C4-2B (cell line): ENCODE data around the gene DPEP3.

Experiments used
- ZFX ChIP-seq: fragments of 450-650 bp; IDR thresholded peaks from 2 replicates; pipeline ENCODE4 v1.6.1; 2017
- TF ChIP-seq, protein P1 (sequence below): fragments of 450-650 bp; conservative IDR thresholded peaks from 2 replicates; pipeline ENCODE4 v1.5.1; 2017; ENCODE audit warnings: mild to moderate bottlenecking

DNA sequence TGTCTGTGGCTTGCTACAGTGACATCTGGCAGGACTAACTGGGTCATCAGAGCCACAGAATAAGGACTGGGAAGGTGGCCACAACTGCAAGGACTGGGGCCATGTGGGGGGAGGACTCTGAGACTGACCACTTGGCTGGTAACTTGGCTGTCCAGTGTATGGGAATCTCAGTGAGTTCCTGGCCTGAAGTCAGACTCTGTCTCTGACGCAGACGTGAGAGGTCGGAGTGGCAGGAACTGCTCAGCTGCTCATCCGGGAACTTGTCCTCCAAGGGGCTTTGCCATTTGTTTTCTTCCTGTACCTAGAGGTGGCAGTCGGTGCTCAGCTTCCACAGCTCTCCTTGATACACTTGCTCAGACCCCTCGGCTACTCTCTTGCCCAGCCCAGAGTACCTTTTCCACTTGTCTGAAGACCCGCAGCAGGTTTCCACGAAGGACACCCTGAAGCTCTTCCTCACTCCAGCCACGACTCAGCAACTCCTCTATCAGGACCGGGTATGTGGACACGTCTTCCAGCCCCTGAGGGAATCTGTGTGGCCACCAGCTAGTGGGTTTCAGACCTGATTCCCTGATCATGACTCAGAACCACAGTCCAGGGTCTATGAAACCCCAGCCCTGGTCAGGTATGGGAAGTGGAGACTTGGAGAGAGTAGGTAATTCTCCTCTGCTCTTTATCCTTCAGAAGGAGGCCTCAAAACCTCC is 7.3 kb upstream of the DPEP3 start:
- TF ChIP-seq, protein P1, sequence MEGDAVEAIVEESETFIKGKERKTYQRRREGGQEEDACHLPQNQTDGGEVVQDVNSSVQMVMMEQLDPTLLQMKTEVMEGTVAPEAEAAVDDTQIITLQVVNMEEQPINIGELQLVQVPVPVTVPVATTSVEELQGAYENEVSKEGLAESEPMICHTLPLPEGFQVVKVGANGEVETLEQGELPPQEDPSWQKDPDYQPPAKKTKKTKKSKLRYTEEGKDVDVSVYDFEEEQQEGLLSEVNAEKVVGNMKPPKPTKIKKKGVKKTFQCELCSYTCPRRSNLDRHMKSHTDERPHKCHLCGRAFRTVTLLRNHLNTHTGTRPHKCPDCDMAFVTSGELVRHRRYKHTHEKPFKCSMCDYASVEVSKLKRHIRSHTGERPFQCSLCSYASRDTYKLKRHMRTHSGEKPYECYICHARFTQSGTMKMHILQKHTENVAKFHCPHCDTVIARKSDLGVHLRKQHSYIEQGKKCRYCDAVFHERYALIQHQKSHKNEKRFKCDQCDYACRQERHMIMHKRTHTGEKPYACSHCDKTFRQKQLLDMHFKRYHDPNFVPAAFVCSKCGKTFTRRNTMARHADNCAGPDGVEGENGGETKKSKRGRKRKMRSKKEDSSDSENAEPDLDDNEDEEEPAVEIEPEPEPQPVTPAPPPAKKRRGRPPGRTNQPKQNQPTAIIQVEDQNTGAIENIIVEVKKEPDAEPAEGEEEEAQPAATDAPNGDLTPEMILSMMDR = no peak
- TF ChIP-seq ZFX = no peak
